ENCODE data around the gene RUSF1. TPM values are rescaled to one million over a fixed set of nuclear protein-coding genes. Genes with fewer than 3 reads are reported as not detected.

The RUSF1 gene
- total and polyA plus RNA-seq, 8 donors: 58.2 to 87.2 (median 77.7) TPM

DNA sequence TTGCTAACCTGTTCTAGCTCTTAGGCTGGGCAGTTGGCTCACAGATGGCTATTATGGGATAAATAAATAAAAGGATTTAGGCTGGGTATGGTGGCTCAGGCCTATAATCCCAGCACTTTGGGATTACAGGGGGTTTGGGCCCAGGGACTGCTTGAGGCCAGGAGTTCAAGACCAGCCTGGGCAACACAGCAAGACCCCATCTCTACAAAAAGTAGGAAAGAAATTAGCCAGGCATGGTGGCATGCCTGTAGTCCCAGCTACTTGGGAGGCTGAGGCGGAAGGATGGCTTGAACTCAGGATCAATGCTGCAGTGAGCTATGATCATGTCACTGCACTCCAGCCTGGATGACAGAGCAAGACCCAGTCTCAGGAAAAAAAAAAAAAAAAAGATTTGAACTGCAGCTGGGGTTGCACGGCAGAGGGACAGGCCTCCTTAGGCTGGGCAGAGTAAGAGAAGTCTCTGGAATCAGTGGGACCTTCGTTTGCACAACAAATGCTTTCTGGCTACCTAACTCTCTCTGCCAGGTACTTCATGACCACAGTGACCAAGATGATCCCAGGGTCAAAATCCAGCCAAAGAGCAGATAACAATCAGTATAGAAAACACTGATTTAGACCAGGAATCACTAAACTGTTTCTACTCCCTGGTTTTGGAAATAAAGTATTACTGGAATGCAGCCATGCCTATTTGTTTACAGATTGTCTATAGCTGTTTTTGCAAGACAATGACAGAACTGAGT is 6.8 kb downstream of the RUSF1 start:
- DNase-seq: no peak
- Histone ChIP-seq H3K36me3 (peaks cover 0 to 48% of the 10 kb centered on the region in 2 donors), H3K27me3 (no peaks in the 10 kb centered on the region), H3K4me1 (peaks cover 3 to 27% of the 10 kb centered on the region in 2 donors), H3K27ac (no peak overlapping the region), H3K4me3 (no peak overlapping the region), H3K9me3 (no peaks in the 10 kb centered on the region)
- no peak for ATAC-seq
- intact Hi-C loops (cut with DNase I): no loop called here
- TF ChIP-seq, protein P1, sequence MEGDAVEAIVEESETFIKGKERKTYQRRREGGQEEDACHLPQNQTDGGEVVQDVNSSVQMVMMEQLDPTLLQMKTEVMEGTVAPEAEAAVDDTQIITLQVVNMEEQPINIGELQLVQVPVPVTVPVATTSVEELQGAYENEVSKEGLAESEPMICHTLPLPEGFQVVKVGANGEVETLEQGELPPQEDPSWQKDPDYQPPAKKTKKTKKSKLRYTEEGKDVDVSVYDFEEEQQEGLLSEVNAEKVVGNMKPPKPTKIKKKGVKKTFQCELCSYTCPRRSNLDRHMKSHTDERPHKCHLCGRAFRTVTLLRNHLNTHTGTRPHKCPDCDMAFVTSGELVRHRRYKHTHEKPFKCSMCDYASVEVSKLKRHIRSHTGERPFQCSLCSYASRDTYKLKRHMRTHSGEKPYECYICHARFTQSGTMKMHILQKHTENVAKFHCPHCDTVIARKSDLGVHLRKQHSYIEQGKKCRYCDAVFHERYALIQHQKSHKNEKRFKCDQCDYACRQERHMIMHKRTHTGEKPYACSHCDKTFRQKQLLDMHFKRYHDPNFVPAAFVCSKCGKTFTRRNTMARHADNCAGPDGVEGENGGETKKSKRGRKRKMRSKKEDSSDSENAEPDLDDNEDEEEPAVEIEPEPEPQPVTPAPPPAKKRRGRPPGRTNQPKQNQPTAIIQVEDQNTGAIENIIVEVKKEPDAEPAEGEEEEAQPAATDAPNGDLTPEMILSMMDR (IDR thresholded peaks at IDR 0.05): no peak

DNA sequence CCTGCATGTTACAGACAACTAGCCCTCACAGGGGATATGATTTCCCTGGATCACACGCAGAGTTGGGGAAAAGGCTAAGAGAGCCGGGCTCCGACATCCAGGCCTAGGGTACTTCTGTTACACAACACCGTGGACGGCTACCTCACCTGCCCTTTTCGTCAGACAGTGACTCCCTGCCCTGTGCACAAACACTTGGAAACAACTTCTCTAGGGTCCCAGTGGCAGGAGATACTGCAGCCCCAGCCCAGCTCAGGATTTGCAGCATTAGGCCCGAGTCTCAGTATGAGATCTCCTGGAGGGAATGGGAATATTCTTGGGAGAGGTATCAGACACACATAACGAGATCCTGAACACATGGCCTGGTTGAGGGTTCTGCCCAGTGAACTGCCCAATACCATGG is 8.3 kb downstream of the RUSF1 start:
- intact Hi-C loops (cut with DNase I): no loop called here
- no peak for DNase-seq
- Histone ChIP-seq H3K4me3 (no peak overlapping the region), H3K27ac (no peak overlapping the region), H3K9me3 (no peaks in the 10 kb centered on the region), H3K27me3 (no peaks in the 10 kb centered on the region), H3K36me3 (peaks cover 0 to 56% of the 10 kb centered on the region in 2 donors), H3K4me1 (peaks cover 3 to 22% of the 10 kb centered on the region in 2 donors)
- TF ChIP-seq, protein P1 (IDR thresholded peaks at IDR 0.05): no peak
- ATAC-seq: no peak

DNA sequence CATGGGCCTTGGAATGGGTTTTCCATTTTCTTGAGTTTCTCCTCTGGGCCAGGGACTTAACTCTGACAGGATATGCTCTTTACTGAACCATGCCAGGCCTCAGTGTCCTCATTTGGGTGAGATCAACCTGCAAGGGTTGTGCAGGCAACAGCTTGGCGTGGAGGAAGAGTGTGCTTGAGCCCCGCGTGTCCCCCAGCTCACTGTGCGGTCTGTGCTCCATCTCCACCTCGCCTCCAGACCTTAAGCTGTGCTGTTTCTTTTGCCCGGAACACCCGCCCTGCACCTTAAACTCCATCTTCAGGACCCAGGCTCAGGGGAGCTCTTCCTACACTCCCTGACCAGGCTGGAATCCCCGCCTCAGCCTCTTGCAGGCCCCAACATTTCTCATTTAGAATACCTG is 9.7 kb downstream of the RUSF1 start:
- H3K4me1 ChIP-seq: peaks cover 2 to 14% of the 10 kb centered on the region in 2 donors
- H3K36me3 ChIP-seq: peaks cover 0 to 70% of the 10 kb centered on the region in 2 donors

DNA sequence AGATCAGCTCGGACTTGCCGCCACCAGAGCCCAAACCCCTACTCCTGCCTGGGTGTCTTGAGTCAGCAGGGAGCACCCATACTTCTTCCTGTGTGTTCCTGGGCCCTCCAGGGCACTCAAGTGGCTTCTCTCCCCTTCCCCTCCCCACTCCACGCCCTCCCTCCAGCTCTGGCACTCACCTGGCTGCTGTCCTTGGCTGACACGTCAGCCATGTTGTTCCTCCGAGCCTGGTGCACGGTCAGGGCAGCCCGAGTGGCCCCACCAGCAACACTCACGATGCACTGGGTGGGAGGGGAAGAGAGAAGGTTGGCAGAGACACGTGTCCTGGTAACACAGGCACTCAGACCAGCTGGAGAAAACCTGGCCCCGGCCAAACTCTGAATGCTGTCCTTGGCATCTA is 11.5 kb downstream of the RUSF1 start:
- Histone ChIP-seq H3K4me1 (peaks cover 0 to 4% of the 10 kb centered on the region in 2 donors), H3K36me3 (peaks cover 0 to 88% of the 10 kb centered on the region in 2 donors), H3K27ac (peak overlapping the region in 1 of 2 donors; percentile 39), H3K4me3 (no peak overlapping the region), H3K9me3 (no peaks in the 10 kb centered on the region), H3K27me3 (no peaks in the 10 kb centered on the region)
- intact Hi-C loops (cut with DNase I): no loop called here
- peak; percentile 91 for ATAC-seq
- TF ChIP-seq, protein P1 (IDR thresholded peaks at IDR 0.05): no peak
- DNase-seq: peak in 2 of 4 donors; percentile 78 to 81

More for the DNA sequence above, 9.7 kb downstream of the RUSF1 start:
- ATAC-seq: no peak
- intact Hi-C loops (cut with DNase I): no loop called here
- Histone ChIP-seq H3K27me3 (no peaks in the 10 kb centered on the region), H3K27ac (no peak overlapping the region), H3K4me3 (no peak overlapping the region), H3K9me3 (no peaks in the 10 kb centered on the region)
- TF ChIP-seq, protein P1 (IDR thresholded peaks at IDR 0.05): no peak
- DNase-seq: no peak

DNA sequence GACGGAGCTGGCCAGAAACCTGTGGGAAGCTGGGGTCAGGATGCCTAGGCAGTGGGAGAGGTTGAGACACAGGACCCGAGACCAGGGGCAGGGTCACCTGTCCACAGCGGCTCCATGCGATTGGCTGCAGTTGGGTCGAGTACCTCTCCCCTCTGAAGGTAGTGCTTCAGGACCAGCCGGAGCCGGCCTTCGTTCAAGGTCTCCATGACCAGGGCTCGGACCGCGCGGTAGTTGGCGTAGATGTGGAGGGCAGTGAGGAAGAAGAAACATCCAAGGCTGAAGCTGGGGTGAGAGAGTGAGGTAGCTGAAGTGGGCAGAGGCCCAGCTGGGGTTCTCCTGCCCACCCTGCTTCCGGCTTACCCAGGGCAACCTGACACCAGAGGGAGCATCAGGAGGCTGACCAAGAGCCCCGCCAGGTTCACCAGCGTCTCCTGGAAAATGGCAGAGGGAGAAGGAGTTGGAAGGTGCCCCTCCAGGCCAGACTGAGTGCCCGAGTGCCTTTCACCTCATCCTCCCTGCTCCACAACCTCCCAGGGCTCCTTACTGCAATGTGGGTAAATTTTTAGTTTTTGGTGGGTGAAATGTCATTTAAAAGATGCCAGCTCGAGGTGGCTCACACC is 14.6 kb downstream of the RUSF1 start:
- TF ChIP-seq, protein P1 (IDR thresholded peaks at IDR 0.05): no peak
- intact Hi-C loops (cut with DNase I): no loop called here
- no peak overlapping the region for H3K4me3 ChIP-seq
- H3K27me3 ChIP-seq: peaks cover 0 to 3% of the 10 kb centered on the region in 2 donors
- H3K9me3 ChIP-seq: no peaks in the 10 kb centered on the region
- no peak overlapping the region for H3K27ac ChIP-seq
- no peak for DNase-seq
- ATAC-seq: no peak
- H3K4me1 ChIP-seq: peaks cover 0 to 7% of the 10 kb centered on the region in 2 donors
- peaks cover 0 to 85% of the 10 kb centered on the region in 2 donors for H3K36me3 ChIP-seq
